Measurements from ENCODE around the gene PKNOX2. TPM values are rescaled to one million over a fixed set of nuclear protein-coding genes. Genes with fewer than 3 reads are reported as not detected.
A peak's percentile ranks its signal among the peaks of the same experiment; 100 is the strongest.

The PKNOX2 gene
- total RNA-seq, 1 donor from 2014 or later, result 41.8 TPM

GRCh38 chr11:125279676-125280418, 115.3 kb downstream of the PKNOX2 start:
- H3K27ac Mint-ChIP-seq (ENCODE audit: unreplicated experiment), result peak overlapping the region; percentile 12
- no peak for DNase-seq (ENCODE audit: low spot score)
- TF ChIP-seq CTCF (IDR thresholded peaks at IDR 0.05; ENCODE audit: unreplicated experiment), result no peak

GRCh38 chr11:125280646-125281045, 116.1 kb downstream of the PKNOX2 start:
- no peak for TF ChIP-seq CTCF (IDR thresholded peaks at IDR 0.05; ENCODE audit: unreplicated experiment)
- DNase-seq (ENCODE audit: low spot score), result no peak
- Mint-ChIP-seq H3K36me3 (ENCODE audit: low read depth, unreplicated experiment) (no peaks in the 10 kb centered on the region), H3K27ac (ENCODE audit: unreplicated experiment) (no peak overlapping the region), H3K4me1 (ENCODE audit: unreplicated experiment) (peaks cover 24% of the 10 kb centered on the region), H3K4me3 (ENCODE audit: unreplicated experiment) (no peak overlapping the region), H3K9me3 (ENCODE audit: unreplicated experiment) (no peaks in the 10 kb centered on the region), H3K27me3 (ENCODE audit: unreplicated experiment) (peaks cover 3% of the 10 kb centered on the region)

More at GRCh38 chr11:125279676-125280418, 115.3 kb downstream of the PKNOX2 start:
- peaks cover 3% of the 10 kb centered on the region for H3K27me3 Mint-ChIP-seq (ENCODE audit: unreplicated experiment)
- H3K9me3 Mint-ChIP-seq (ENCODE audit: unreplicated experiment), result no peaks in the 10 kb centered on the region
- peaks cover 24% of the 10 kb centered on the region for H3K4me1 Mint-ChIP-seq (ENCODE audit: unreplicated experiment)
- H3K36me3 Mint-ChIP-seq (ENCODE audit: low read depth, unreplicated experiment), result no peaks in the 10 kb centered on the region
- H3K4me3 Mint-ChIP-seq (ENCODE audit: unreplicated experiment), result no peak overlapping the region

- Mint-ChIP-seq H3K27me3 (ENCODE audit: unreplicated experiment) (peaks cover 3% of the 10 kb centered on the region), H3K27ac (ENCODE audit: unreplicated experiment) (peak overlapping the region; percentile 41), H3K4me1 (ENCODE audit: unreplicated experiment) (peaks cover 25% of the 10 kb centered on the region), H3K36me3 (ENCODE audit: low read depth, unreplicated experiment) (no peaks in the 10 kb centered on the region), H3K4me3 (ENCODE audit: unreplicated experiment) (no peak overlapping the region), H3K9me3 (ENCODE audit: unreplicated experiment) (no peaks in the 10 kb centered on the region)
- DNase-seq (ENCODE audit: low spot score), result no peak
- TF ChIP-seq CTCF (IDR thresholded peaks at IDR 0.05; ENCODE audit: unreplicated experiment), result no peak
Observed at GRCh38 chr11:125281831-125282595, 117.5 kb downstream of the PKNOX2 start.

GRCh38 chr11:125282596-125282914, 118.0 kb downstream of the PKNOX2 start:
- Mint-ChIP-seq H3K27me3 (ENCODE audit: unreplicated experiment) (peaks cover 3% of the 10 kb centered on the region), H3K27ac (ENCODE audit: unreplicated experiment) (no peak overlapping the region), H3K4me1 (ENCODE audit: unreplicated experiment) (peaks cover 30% of the 10 kb centered on the region), H3K9me3 (ENCODE audit: unreplicated experiment) (no peaks in the 10 kb centered on the region), H3K4me3 (ENCODE audit: unreplicated experiment) (no peak overlapping the region), H3K36me3 (ENCODE audit: low read depth, unreplicated experiment) (no peaks in the 10 kb centered on the region)
- TF ChIP-seq CTCF (IDR thresholded peaks at IDR 0.05; ENCODE audit: unreplicated experiment), result no peak
- no peak for DNase-seq (ENCODE audit: low spot score)

Measured in endothelial cell (in vitro differentiated cells).